HepG2 (cell line): Measurements from ENCODE around the gene MTX1. TPM values are rescaled to one million over a fixed set of nuclear protein-coding genes. Genes with fewer than 3 reads are reported as not detected.

Source experiments
- NFIB ChIP-seq: sonication (generic); formaldehyde crosslinking; IDR thresholded peaks from 2 replicates; pipeline ENCODE4 v1.9.0; 2021; ENCODE audit warnings: missing genetic modification reagents, mild to moderate bottlenecking, borderline replicate concordance
- ZC3H13 ChIP-seq: sonication (generic); formaldehyde crosslinking; IDR thresholded peaks from 2 replicates; pipeline ENCODE4 v1.8.1; 2023; ENCODE audit warnings: mild to moderate bottlenecking, missing genetic modification reagents, moderate library complexity
- ZNF180 ChIP-seq: sonication (generic); formaldehyde crosslinking; IDR thresholded peaks from 2 replicates; pipeline ENCODE4 v1.4.0; 2020; ENCODE audit warnings: low read depth, missing genetic modification reagents, borderline replicate concordance
- ZNF333 ChIP-seq: sonication (generic); formaldehyde crosslinking; IDR thresholded peaks from 2 replicates; pipeline ENCODE4 v1.4.0; 2020; ENCODE audit warnings: mild to moderate bottlenecking, missing genetic modification reagents, borderline replicate concordance
- ZNF484 ChIP-seq: sonication (generic); formaldehyde crosslinking; IDR thresholded peaks from 2 replicates; pipeline ENCODE4 v1.5.1; 2020; ENCODE audit warnings: mild to moderate bottlenecking, low read depth, missing genetic modification reagents, borderline replicate concordance
- ZNF546 ChIP-seq: sonication (generic); formaldehyde crosslinking; conservative IDR thresholded peaks from 2 replicates; pipeline ENCODE4 v1.8.1; 2023; ENCODE audit warnings: mild to moderate bottlenecking, missing genetic modification reagents
- ZNF670 ChIP-seq: sonication (generic); formaldehyde crosslinking; IDR thresholded peaks from 2 replicates; pipeline ENCODE4 v1.8.0; 2022; ENCODE audit warnings: mild to moderate bottlenecking, missing genetic modification reagents, borderline replicate concordance
- polyA plus RNA-seq, 8 experiments: library from polyadenylated mRNA; depleted of rRNA in 3 of 8; stranded (reverse) in 7 of 8; unstranded in 1 of 8; fragments of >200 nt; fragmentation: Illumina TruSeq in 4 of 8; extraction: Trizol in 4 of 8; gene quantifications; 2 replicates each; pipeline versions ENCODE4 v1.2.1 to v1.2.3, GENCODE V29; 2011 to 2016; ENCODE audit warnings: low read depth in 4 of 8, missing spikeins in 1 of 8, mixed read lengths in 1 of 8; ENCODE audit not compliant: insufficient read depth in 1 of 8
- total RNA-seq, 5 experiments: library from RNA; depleted of rRNA; stranded (reverse); fragments of >200 nt; fragmentation: Illumina TruSeq; extraction: Trizol; gene quantifications; 2 replicates each; pipeline ENCODE4 v1.2.3, GENCODE V29; 2016; ENCODE audit warnings: low read depth in 1 of 5
- TF ChIP-seq, protein P1 (sequence below): sonication (generic); formaldehyde crosslinking; IDR thresholded peaks from one replicate; pipeline ENCODE4 v1.5.1; 2020; ENCODE audit warnings: mild to moderate bottlenecking, missing genetic modification reagents; ENCODE audit errors: not compliant biosample characterization
- TF ChIP-seq, protein P2 (sequence below): sonication (generic); formaldehyde crosslinking; IDR thresholded peaks from 2 replicates; pipeline ENCODE4 v1.9.0; 2021; ENCODE audit warnings: missing genetic modification reagents, borderline replicate concordance
- TF ChIP-seq, protein P3 (sequence below): IDR thresholded peaks from 2 replicates; pipeline ENCODE4 v1.6.1; 2016; ENCODE audit warnings: control low read depth
- TF ChIP-seq, protein P4 (sequence below): sonication (generic); formaldehyde crosslinking; IDR thresholded peaks from 2 replicates; pipeline ENCODE4 v1.5.0; 2020; ENCODE audit warnings: mild to moderate bottlenecking, missing genetic modification reagents, borderline replicate concordance
- TF ChIP-seq, protein P5 (sequence below): sonication (generic); formaldehyde crosslinking; IDR thresholded peaks from 2 replicates; pipeline ENCODE4 v1.4.0; 2020; ENCODE audit warnings: mild to moderate bottlenecking, low read depth, missing genetic modification reagents

Gene MTX1
- total and polyA plus RNA-seq, 2 of the 13 experiments (the other 11 are each of a cell fraction or from before 2014, with no cell fraction given) = 64.5 to 72.6 TPM

DNA sequence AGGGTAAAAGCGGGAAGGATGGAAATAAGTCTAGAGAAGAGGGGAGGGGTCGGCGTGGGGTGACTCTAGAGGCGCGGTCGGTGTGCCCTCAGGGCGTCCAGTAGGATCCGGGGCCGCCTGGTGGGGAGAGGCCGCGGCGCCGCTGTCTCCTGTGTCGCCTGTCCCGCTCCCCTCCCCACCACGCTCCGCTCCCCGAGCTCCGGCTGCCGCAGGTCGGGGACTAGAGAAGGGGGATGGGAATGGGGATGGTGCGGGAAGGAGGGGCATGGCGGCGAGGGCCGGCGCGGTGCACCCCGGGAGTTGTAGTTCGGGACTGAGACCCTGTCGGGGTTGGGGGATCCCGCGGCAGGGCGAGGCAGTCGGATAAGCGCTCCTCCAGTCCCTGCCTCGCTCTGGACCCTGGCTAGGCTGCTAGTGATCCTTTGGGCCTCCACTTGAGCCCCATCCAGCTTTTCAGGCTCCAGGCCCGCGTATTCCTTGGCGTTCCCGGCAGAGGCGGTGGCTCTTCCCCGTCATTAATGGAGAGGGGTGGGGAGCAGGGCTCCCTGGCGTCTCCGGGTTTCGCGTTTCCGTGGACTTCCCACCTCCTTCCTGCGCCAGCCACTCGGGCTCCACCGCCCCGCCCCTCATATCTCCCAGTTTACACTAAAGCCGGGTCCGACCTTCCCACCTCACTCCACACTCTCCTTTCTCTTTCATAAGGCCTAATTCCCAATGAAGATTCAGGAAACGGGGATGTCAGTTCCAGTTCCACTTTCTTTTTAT is 46.9 kb downstream of the MTX1 start, which contains the start of gene ENTREP3 (continued):
- TF ChIP-seq, protein P1, sequence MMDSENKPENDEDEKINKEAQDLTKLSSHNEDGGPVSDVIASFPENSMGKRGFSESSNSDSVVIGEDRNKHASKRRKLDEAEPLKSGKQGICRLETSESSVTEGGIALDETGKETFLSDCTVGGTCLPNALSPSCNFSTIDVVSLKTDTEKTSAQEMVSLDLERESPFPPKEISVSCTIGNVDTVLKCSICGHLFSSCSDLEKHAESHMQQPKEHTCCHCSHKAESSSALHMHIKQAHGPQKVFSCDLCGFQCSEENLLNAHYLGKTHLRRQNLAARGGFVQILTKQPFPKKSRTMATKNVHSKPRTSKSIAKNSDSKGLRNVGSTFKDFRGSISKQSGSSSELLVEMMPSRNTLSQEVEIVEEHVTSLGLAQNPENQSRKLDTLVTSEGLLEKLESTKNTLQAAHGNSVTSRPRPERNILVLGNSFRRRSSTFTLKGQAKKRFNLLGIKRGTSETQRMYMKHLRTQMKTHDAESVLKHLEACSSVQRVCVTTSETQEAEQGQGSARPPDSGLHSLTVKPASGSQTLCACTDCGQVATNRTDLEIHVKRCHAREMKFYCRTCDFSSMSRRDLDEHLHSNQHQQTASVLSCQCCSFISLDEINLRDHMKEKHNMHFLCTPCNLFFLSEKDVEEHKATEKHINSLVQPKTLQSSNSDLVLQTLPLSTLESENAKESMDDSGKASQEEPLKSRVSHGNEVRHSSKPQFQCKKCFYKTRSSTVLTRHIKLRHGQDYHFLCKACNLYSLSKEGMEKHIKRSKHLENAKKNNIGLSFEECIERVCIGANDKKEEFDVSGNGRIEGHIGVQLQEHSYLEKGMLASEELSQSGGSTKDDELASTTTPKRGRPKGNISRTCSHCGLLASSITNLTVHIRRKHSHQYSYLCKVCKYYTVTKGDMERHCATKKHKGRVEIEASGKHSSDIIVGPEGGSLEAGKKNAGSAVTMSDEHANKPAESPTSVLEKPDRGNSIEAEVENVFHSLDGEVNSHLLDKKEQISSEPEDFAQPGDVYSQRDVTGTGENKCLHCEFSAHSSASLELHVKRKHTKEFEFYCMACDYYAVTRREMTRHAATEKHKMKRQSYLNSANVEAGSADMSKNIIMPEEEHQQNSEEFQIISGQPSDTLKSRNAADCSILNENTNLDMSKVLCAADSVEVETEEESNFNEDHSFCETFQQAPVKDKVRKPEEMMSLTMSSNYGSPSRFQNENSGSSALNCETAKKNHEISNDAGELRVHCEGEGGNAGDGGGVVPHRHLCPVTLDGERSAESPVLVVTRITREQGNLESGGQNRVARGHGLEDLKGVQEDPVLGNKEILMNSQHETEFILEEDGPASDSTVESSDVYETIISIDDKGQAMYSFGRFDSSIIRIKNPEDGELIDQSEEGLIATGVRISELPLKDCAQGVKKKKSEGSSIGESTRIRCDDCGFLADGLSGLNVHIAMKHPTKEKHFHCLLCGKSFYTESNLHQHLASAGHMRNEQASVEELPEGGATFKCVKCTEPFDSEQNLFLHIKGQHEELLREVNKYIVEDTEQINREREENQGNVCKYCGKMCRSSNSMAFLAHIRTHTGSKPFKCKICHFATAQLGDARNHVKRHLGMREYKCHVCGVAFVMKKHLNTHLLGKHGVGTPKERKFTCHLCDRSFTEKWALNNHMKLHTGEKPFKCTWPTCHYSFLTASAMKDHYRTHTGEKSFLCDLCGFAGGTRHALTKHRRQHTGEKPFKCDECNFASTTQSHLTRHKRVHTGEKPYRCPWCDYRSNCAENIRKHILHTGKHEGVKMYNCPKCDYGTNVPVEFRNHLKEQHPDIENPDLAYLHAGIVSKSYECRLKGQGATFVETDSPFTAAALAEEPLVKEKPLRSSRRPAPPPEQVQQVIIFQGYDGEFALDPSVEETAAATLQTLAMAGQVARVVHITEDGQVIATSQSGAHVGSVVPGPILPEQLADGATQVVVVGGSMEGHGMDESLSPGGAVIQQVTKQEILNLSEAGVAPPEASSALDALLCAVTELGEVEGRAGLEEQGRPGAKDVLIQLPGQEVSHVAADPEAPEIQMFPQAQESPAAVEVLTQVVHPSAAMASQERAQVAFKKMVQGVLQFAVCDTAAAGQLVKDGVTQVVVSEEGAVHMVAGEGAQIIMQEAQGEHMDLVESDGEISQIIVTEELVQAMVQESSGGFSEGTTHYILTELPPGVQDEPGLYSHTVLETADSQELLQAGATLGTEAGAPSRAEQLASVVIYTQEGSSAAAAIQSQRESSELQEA (CRISPR knock-in tag) = peak; percentile 30
- TF ChIP-seq ZNF546 (CRISPR knock-in tag) (no peak), ZC3H13 (CRISPR knock-in tag) (no peak), ZNF670 (CRISPR knock-in tag) (no peak), ZNF484 (CRISPR knock-in tag) (no peak), NFIB (CRISPR knock-in tag) (no peak), ZNF180 (CRISPR knock-in tag) (no peak), ZNF333 (no peak)
- TF ChIP-seq, protein P2, sequence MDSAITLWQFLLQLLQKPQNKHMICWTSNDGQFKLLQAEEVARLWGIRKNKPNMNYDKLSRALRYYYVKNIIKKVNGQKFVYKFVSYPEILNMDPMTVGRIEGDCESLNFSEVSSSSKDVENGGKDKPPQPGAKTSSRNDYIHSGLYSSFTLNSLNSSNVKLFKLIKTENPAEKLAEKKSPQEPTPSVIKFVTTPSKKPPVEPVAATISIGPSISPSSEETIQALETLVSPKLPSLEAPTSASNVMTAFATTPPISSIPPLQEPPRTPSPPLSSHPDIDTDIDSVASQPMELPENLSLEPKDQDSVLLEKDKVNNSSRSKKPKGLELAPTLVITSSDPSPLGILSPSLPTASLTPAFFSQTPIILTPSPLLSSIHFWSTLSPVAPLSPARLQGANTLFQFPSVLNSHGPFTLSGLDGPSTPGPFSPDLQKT (CRISPR knock-in tag) = no peak
- TF ChIP-seq, protein P3, sequence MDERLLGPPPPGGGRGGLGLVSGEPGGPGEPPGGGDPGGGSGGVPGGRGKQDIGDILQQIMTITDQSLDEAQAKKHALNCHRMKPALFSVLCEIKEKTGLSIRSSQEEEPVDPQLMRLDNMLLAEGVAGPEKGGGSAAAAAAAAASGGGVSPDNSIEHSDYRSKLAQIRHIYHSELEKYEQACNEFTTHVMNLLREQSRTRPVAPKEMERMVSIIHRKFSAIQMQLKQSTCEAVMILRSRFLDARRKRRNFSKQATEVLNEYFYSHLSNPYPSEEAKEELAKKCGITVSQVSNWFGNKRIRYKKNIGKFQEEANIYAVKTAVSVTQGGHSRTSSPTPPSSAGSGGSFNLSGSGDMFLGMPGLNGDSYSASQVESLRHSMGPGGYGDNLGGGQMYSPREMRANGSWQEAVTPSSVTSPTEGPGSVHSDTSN (CRISPR knock-in tag) = no peak
- TF ChIP-seq, protein P4, sequence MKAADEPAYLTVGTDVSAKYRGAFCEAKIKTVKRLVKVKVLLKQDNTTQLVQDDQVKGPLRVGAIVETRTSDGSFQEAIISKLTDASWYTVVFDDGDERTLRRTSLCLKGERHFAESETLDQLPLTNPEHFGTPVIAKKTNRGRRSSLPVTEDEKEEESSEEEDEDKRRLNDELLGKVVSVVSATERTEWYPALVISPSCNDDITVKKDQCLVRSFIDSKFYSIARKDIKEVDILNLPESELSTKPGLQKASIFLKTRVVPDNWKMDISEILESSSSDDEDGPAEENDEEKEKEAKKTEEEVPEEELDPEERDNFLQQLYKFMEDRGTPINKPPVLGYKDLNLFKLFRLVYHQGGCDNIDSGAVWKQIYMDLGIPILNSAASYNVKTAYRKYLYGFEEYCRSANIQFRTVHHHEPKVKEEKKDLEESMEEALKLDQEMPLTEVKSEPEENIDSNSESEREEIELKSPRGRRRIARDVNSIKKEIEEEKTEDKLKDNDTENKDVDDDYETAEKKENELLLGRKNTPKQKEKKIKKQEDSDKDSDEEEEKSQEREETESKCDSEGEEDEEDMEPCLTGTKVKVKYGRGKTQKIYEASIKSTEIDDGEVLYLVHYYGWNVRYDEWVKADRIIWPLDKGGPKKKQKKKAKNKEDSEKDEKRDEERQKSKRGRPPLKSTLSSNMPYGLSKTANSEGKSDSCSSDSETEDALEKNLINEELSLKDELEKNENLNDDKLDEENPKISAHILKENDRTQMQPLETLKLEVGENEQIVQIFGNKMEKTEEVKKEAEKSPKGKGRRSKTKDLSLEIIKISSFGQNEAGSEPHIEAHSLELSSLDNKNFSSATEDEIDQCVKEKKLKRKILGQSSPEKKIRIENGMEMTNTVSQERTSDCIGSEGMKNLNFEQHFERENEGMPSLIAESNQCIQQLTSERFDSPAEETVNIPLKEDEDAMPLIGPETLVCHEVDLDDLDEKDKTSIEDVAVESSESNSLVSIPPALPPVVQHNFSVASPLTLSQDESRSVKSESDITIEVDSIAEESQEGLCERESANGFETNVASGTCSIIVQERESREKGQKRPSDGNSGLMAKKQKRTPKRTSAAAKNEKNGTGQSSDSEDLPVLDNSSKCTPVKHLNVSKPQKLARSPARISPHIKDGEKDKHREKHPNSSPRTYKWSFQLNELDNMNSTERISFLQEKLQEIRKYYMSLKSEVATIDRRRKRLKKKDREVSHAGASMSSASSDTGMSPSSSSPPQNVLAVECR = peak; percentile 83; the same call in 1 of the 2 replicates
- TF ChIP-seq, protein P5, sequence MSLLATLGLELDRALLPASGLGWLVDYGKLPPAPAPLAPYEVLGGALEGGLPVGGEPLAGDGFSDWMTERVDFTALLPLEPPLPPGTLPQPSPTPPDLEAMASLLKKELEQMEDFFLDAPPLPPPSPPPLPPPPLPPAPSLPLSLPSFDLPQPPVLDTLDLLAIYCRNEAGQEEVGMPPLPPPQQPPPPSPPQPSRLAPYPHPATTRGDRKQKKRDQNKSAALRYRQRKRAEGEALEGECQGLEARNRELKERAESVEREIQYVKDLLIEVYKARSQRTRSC (CRISPR knock-in tag) = no peak
